IPS-18c (cell line): ENCODE results near the gene HOXD10.
A peak's percentile ranks its signal among the peaks of the same experiment; 100 is the strongest.

Experiments
- H3K4me3 ChIP-seq: 2 replicates; pipeline ENCODE4 v1.7.0; 2013; ENCODE audit warnings: low read depth, mild to moderate bottlenecking, low read length, moderate library complexity; ENCODE audit not compliant: insufficient read depth
- H3K9me3 ChIP-seq: one replicate; pipeline ENCODE4 v1.6.1; 2013; ENCODE audit warnings: mild to moderate bottlenecking, low read length, moderate library complexity; ENCODE audit not compliant: control insufficient read depth, insufficient read depth

Gene HOXD10

GRCh38 chr2:176115883-176116813 is at the start of gene HOXD10:
Gene HOXD10, plus strand, starts transcription at chr2:176116778. Its CDS starts 56 bp downstream, at chr2:176116834.
- Histone ChIP-seq H3K9me3 (no peaks in the 10 kb centered on the region), H3K4me3 (peak within 1 kb of the TSS; percentile 29; the same call in 1 of the 2 replicates)

- Histone ChIP-seq H3K4me3 (no peak overlapping the region; the same call in 1 of the 2 replicates), H3K9me3 (peaks cover 9% of the 10 kb centered on the region)
Observed at GRCh38 chr2:176067589-176068418, 48.8 kb upstream of the HOXD10 start.

GRCh38 chr2:176068419-176068832 is 48.2 kb upstream of the HOXD10 start:
- Histone ChIP-seq H3K4me3 (no peak overlapping the region; the same call in 1 of the 2 replicates), H3K9me3 (peaks cover 9% of the 10 kb centered on the region)

- Histone ChIP-seq H3K9me3 (peaks cover 5% of the 10 kb centered on the region), H3K4me3 (no peak overlapping the region)
Observed at GRCh38 chr2:176071330-176072291, 45.0 kb upstream of the HOXD10 start.

- no peaks in the 10 kb centered on the region for H3K9me3 ChIP-seq
- no peak overlapping the region for H3K4me3 ChIP-seq
Observed at GRCh38 chr2:176072292-176072669, 44.3 kb upstream of the HOXD10 start.

GRCh38 chr2:176072951-176073904 is 43.4 kb upstream of the HOXD10 start:
- Histone ChIP-seq H3K4me3 (no peak overlapping the region), H3K9me3 (no peaks in the 10 kb centered on the region)

- H3K9me3 ChIP-seq: peaks cover 2% of the 10 kb centered on the region
- no peak overlapping the region for H3K4me3 ChIP-seq
Observed at GRCh38 chr2:176074919-176075425, 41.6 kb upstream of the HOXD10 start.

- Histone ChIP-seq H3K9me3 (peaks cover 2% of the 10 kb centered on the region), H3K4me3 (no peak overlapping the region)
Observed at GRCh38 chr2:176075481-176075880, 41.1 kb upstream of the HOXD10 start.

- H3K9me3 ChIP-seq: peaks cover 2% of the 10 kb centered on the region
Observed at GRCh38 chr2:176076063-176076462, 40.5 kb upstream of the HOXD10 start.

GRCh38 chr2:176076796-176077195 is 39.8 kb upstream of the HOXD10 start:
- Histone ChIP-seq H3K4me3 (no peak overlapping the region), H3K9me3 (peaks cover 2% of the 10 kb centered on the region)

More at GRCh38 chr2:176076063-176076462, 40.5 kb upstream of the HOXD10 start:
- no peak overlapping the region for H3K4me3 ChIP-seq

GRCh38 chr2:176078541-176079284 is 37.9 kb upstream of the HOXD10 start:
- Histone ChIP-seq H3K9me3 (peaks cover 5% of the 10 kb centered on the region), H3K4me3 (peak overlapping the region; percentile 1; the same call in 1 of the 2 replicates)

GRCh38 chr2:176079285-176079830 is 37.2 kb upstream of the HOXD10 start:
- Histone ChIP-seq H3K4me3 (peak overlapping the region; percentile 1), H3K9me3 (peaks cover 7% of the 10 kb centered on the region)

- Histone ChIP-seq H3K9me3 (peaks cover 7% of the 10 kb centered on the region), H3K4me3 (peak overlapping the region; percentile 1; the same call in 1 of the 2 replicates)
Observed at GRCh38 chr2:176079831-176080539, 36.6 kb upstream of the HOXD10 start.
